ENCODE results near the gene ZNF304. TPM values are rescaled to one million over a fixed set of nuclear protein-coding genes. Genes with fewer than 3 reads are reported as not detected.

The ZNF304 gene
- total and polyA plus RNA-seq, 9 donors = 8.3 to 11.4 (median 9.5) TPM

DNA sequence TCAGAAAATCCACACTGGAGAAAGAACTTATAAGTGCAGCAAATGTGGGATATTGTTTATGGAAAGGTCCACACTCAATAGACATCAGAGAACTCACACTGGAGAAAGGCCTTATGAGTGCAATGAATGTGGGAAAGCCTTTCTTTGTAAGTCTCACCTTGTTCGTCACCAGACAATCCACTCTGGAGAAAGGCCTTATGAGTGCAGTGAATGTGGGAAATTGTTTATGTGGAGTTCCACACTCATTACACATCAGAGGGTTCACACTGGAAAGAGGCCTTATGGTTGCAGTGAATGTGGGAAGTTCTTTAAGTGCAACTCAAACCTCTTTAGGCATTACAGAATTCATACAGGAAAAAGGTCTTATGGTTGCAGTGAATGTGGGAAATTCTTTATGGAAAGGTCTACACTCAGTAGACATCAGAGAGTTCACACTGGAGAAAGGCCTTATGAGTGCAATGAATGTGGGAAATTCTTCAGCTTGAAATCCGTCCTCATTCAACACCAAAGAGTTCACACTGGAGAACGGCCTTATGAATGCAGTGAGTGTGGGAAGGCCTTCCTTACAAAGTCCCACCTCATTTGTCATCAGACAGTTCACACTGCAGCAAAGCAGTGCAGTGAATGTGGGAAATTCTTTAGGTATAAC is 26.6 kb downstream of the ZNF304 start:
- no CpG with 5 or more reads among the region's 3 CpGs for WGBS (ENCODE audit: insufficient coverage)
- Histone ChIP-seq H3K4me1 (ENCODE audit: control insufficient read depth, insufficient read depth, low read length) (no peaks in the 10 kb centered on the region), H3K27ac (ENCODE audit: low read length) (no peak overlapping the region), H3K36me3 (ENCODE audit: control insufficient read depth, insufficient read depth, low read length) (peaks cover 31% of the 10 kb centered on the region), H3K27me3 (ENCODE audit: control insufficient read depth, insufficient read depth, low read length) (no peaks in the 10 kb centered on the region), H3K4me3 (ENCODE audit: low read length) (no peak overlapping the region), H3K9me3 (replicated peaks; ENCODE audit: control insufficient read depth, low read depth, low read length) (peaks cover 15% of the 10 kb centered on the region)
- DNase-seq = no peak

DNA sequence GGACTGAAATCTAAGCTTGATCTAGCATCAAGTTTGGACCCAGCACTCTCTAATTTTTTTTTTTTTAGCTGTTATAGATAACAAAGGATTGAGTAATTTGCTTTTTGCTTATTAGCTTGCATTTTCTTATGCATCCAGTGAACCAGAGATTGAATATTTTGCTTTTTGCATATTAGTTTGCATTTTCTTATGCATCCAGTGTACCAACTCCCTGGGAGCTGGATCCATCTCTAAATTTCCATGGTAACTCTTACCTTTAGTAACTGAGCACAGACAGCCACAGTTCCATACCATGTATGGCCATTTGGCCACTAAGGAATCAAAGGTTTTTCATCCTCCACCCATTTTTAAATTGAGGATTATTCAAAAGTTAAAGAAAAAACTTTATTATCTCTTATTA is 29.9 kb downstream of the ZNF304 start:
- H3K4me3 ChIP-seq (ENCODE audit: low read length) = no peak overlapping the region
- no peaks in the 10 kb centered on the region for H3K4me1 ChIP-seq (ENCODE audit: control insufficient read depth, insufficient read depth, low read length)
- H3K27ac ChIP-seq (ENCODE audit: low read length) = no peak overlapping the region
- H3K9me3 ChIP-seq (replicated peaks; ENCODE audit: control insufficient read depth, low read depth, low read length) = peaks cover 10% of the 10 kb centered on the region
- no peaks in the 10 kb centered on the region for H3K27me3 ChIP-seq (ENCODE audit: control insufficient read depth, insufficient read depth, low read length)
- H3K36me3 ChIP-seq (ENCODE audit: control insufficient read depth, insufficient read depth, low read length) = peaks cover 12% of the 10 kb centered on the region
- DNase-seq = no peak

DNA sequence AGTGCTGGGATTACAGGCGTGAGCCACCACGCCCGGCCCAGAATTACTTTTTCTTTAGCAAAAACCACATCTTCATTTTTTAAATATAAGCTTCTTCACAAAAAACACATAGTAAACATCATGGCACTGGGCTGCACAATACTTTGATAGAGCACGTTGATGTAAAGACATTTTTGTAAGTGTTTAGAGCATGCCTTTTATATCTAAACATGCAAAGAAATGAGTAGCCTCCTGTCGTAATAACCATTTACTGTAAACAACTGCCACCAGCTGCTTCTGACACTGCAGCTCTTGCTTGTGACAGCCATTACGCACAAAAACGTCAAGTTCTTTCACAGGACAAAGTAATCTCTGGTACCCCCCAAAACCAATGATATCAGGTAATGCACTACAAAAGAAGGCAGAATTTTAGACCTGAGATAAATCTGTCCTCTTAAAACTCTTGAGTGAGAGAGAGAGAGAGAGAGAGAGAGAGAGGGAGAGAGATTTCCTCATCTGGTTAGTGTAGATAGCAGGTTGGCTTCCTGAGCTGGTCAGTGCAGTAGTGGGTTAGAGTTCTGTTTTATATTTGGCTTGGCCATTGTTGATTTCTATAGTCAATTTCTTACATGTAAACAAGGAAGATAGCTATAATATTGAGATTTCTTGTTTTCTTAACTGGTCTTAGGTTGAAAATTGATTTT is 31.9 kb downstream of the ZNF304 start:
- Histone ChIP-seq H3K4me1 (ENCODE audit: control insufficient read depth, insufficient read depth, low read length) (no peaks in the 10 kb centered on the region), H3K27ac (ENCODE audit: low read length) (no peak overlapping the region), H3K27me3 (ENCODE audit: control insufficient read depth, insufficient read depth, low read length) (no peaks in the 10 kb centered on the region), H3K36me3 (ENCODE audit: control insufficient read depth, insufficient read depth, low read length) (no peaks in the 10 kb centered on the region), H3K9me3 (replicated peaks; ENCODE audit: control insufficient read depth, low read depth, low read length) (no peaks in the 10 kb centered on the region), H3K4me3 (ENCODE audit: low read length) (no peak overlapping the region)
- no peak for DNase-seq
- no CpG with 5 or more reads among the region's 7 CpGs for WGBS (ENCODE audit: insufficient coverage)

DNA sequence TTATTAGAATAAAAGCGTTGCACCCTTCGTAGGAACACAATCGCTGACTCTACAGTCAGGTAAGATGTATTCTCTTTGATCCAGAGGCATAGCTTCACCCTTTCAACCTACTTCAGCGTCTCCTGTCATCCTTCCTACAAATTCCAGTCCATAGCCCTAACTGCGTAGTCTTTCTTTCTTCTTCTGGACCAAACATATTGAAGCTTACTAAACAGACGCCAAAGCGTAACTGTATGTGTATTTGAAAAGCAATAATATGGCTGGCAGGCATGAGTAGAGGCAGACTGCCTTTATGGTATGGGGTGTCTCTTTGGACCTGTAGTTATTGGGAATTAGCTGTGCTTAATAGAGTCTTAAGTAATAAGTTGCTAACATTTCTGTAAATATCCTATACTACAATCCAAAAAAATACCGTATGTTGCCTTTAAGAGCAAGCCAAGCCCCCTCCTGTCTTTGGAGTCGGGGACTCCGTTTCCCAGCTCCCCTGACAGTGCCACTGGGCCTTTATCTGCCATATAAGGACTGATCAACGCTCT is 38.2 kb downstream of the ZNF304 start:
- WGBS (ENCODE audit: insufficient coverage) = 43% methylated on average over 8 of the region's 11 CpGs
- Histone ChIP-seq H3K4me3 (ENCODE audit: low read length) (peak overlapping the region; percentile 35), H3K27me3 (ENCODE audit: control insufficient read depth, insufficient read depth, low read length) (no peaks in the 10 kb centered on the region), H3K4me1 (ENCODE audit: control insufficient read depth, insufficient read depth, low read length) (peaks cover 8% of the 10 kb centered on the region), H3K27ac (ENCODE audit: low read length) (peak overlapping the region; percentile 98), H3K9me3 (replicated peaks; ENCODE audit: control insufficient read depth, low read depth, low read length) (no peaks in the 10 kb centered on the region), H3K36me3 (ENCODE audit: control insufficient read depth, insufficient read depth, low read length) (peaks cover 12% of the 10 kb centered on the region)
- DNase-seq = no peak

DNA sequence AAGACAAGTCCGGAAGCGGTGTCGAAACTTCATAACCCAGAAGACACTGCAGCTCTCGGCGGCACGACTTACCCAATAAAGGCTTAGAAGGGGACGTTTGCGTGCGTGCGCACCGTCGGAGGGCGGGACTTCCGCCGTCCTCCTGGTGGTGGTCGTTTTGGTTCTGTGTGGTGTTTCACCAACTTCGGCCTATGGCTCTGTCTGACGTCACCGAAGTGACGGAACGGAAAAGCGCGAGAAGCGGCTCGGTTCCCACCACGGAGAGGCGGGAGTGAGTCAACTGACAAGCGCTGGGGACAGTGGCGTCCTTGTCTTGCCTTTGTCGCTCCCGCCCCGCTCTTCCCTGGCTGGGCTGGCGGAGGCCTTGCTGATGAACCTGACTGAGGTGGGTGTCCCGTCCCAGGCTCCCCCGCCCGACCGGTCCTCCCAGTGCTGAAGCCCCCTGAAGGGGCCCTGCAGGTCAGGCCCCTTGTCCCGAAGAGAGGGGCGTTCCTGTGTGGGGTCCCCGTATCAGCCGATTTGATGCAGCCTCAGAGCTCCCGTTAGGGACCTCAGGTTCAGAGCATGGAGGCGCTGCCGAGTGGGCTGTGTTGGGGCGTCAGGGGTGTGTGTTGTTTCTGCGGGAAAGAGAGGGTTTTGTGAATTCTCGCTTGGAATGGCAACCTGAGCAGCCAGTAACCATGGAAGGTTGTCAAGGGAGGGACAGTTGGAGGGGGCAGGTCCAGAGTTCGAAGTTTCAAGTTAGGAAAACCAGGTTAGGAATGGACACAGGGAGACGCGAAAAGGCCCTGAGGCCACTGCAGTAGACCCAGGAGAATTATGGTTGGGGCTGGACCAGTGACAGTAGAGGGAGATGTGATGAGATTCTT is 38.9 kb downstream of the ZNF304 start, which contains the start of gene ZNF548:
Gene ZNF548, plus strand, starts transcription at position 125 of the 869 bp plus-strand sequence. Its CDS starts 246 bp downstream, at position 371.
- H3K27ac ChIP-seq (ENCODE audit: low read length) = peak within 1 kb of the TSS; percentile 98
- H3K27me3 ChIP-seq (ENCODE audit: control insufficient read depth, insufficient read depth, low read length) = no peaks in the 10 kb centered on the region
- peaks cover 8% of the 10 kb centered on the region for H3K4me1 ChIP-seq (ENCODE audit: control insufficient read depth, insufficient read depth, low read length)
- H3K9me3 ChIP-seq (replicated peaks; ENCODE audit: control insufficient read depth, low read depth, low read length) = no peaks in the 10 kb centered on the region
- peak; percentile 100 for DNase-seq
- under 1% methylated on average over 42 of the region's 50 CpGs for WGBS (ENCODE audit: insufficient coverage)
- H3K4me3 ChIP-seq (ENCODE audit: low read length) = peak within 1 kb of the TSS; percentile 94
- H3K36me3 ChIP-seq (ENCODE audit: control insufficient read depth, insufficient read depth, low read length) = peaks cover 15% of the 10 kb centered on the region

DNA sequence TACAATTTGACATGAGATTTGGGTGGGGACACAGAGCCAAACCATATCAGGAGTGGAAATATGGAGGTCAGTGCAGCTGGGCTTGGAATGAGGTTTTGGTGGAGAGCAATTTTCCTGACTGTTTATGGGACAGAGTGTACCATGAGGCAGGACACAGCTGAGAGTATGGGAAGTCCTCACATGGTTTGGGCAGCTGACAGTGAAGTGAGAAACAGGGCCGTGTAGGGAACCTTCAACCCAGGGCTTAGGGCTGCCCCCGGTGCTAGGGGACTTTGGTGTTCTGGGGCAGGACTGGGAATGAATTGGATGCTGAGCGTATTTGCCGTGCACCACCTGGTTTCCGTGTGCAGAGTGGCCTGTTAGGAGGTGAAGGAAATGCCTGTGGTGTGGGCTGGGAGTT is 44.6 kb downstream of the ZNF304 start:
- Histone ChIP-seq H3K36me3 (ENCODE audit: control insufficient read depth, insufficient read depth, low read length) (peaks cover 56% of the 10 kb centered on the region), H3K9me3 (replicated peaks; ENCODE audit: control insufficient read depth, low read depth, low read length) (peaks cover 8% of the 10 kb centered on the region), H3K27ac (ENCODE audit: low read length) (no peak overlapping the region), H3K4me3 (ENCODE audit: low read length) (no peak overlapping the region), H3K4me1 (ENCODE audit: control insufficient read depth, insufficient read depth, low read length) (peaks cover under 1% of the 10 kb centered on the region), H3K27me3 (ENCODE audit: control insufficient read depth, insufficient read depth, low read length) (no peaks in the 10 kb centered on the region)
- DNase-seq = no peak
- 90% methylated on average over 5 of the region's 5 CpGs for WGBS (ENCODE audit: insufficient coverage)

DNA sequence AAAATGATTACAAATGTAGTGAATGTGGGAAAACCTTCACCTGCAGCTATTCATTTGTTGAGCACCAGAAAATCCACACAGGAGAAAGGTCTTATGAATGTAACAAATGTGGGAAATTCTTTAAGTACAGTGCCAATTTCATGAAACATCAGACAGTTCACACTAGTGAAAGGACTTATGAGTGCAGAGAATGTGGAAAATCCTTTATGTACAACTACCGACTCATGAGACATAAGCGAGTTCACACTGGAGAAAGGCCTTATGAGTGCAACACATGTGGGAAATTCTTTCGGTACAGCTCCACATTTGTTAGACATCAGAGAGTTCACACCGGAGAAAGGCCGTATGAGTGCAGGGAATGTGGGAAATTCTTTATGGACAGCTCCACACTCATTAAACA is 47.8 kb downstream of the ZNF304 start:
- H3K9me3 ChIP-seq (replicated peaks; ENCODE audit: control insufficient read depth, low read depth, low read length) = peaks cover 15% of the 10 kb centered on the region
- H3K4me1 ChIP-seq (ENCODE audit: control insufficient read depth, insufficient read depth, low read length) = no peaks in the 10 kb centered on the region
- no peak overlapping the region for H3K4me3 ChIP-seq (ENCODE audit: low read length)
- DNase-seq = no peak
- no peak overlapping the region for H3K27ac ChIP-seq (ENCODE audit: low read length)
- H3K27me3 ChIP-seq (ENCODE audit: control insufficient read depth, insufficient read depth, low read length) = no peaks in the 10 kb centered on the region
- H3K36me3 ChIP-seq (ENCODE audit: control insufficient read depth, insufficient read depth, low read length) = peaks cover 49% of the 10 kb centered on the region
- WGBS (ENCODE audit: insufficient coverage) = 100% methylated on average over 1 of the region's 5 CpGs

DNA sequence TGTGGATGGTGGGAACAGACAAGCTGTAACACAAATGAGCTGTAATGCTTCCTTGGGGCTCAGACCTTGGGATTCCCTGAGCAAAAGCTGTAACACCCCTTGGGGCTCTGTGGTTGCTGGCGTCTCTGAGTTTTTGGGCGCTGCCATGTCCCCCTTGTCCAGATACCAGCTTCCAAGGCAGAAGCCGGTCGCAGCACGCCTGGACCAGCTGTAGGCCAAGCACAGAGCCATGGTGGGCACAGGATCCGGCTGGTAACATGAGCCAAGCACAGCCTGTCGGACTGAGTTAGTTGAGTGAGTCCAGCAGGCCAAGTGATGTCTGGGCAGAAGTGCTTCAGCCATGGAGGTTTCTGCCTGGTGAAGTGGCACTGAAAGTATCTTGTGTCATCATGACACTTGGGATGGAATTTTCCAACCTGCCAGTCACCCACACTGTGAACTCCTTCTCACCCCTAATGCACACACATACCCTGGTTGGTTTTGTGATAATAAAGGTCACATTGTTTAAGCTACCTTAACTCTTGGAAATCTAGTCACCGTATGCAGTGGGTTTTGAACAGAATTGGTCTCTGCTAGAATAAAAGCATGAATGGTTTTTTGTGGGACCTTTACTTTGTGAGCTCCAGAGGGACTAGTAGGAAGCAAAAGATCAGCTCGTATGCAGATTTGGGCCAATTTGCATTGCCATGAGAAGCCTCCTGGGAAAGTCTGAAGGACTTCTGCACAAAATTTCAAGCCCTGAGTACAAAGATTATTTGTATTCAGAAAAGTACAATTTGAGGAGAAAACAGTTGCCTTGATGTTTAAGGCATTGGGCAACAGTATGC is 52.9 kb downstream of the ZNF304 start:
- DNase-seq = no peak
- peaks cover 7% of the 10 kb centered on the region for H3K36me3 ChIP-seq (ENCODE audit: control insufficient read depth, insufficient read depth, low read length)
- H3K4me3 ChIP-seq (ENCODE audit: low read length) = no peak overlapping the region
- no peaks in the 10 kb centered on the region for H3K27me3 ChIP-seq (ENCODE audit: control insufficient read depth, insufficient read depth, low read length)
- 94% methylated on average over 6 of the region's 9 CpGs for WGBS (ENCODE audit: insufficient coverage)
- H3K4me1 ChIP-seq (ENCODE audit: control insufficient read depth, insufficient read depth, low read length) = no peaks in the 10 kb centered on the region
- peaks cover 8% of the 10 kb centered on the region for H3K9me3 ChIP-seq (replicated peaks; ENCODE audit: control insufficient read depth, low read depth, low read length)
- H3K27ac ChIP-seq (ENCODE audit: low read length) = no peak overlapping the region

DNA sequence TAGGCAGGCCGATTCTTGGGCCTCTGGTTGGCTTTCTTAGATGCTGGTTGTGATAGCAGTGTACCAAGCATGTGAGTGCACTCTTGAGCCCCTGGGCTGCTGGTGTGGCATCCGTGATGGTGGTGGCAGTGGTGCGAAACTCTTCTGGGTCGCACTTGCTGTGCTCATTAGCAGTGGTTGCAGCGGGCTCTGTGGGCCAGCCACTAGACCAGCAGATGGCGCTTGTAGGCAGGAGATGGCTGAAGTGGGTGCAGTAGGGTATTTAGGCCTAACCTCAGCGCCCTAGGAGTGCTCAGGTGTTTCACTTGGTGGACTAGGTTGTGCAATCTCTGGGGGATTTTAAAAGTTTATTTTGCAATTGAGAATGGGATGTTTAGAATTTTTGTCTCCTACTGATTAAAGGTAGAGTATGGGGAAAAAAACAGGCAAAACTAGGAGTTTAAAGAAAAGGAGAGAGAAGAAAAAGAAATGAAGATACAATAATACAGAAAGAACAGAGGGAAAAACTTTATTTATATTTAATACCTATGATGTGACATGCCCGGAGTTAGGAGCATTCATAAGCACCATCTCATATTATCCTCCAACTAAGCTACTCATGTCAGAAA is 55.5 kb downstream of the ZNF304 start:
- H3K4me1 ChIP-seq (ENCODE audit: control insufficient read depth, insufficient read depth, low read length) = peaks cover 5% of the 10 kb centered on the region
- 13% methylated on average over 7 of the region's 8 CpGs for WGBS (ENCODE audit: insufficient coverage)
- H3K27ac ChIP-seq (ENCODE audit: low read length) = no peak overlapping the region
- H3K27me3 ChIP-seq (ENCODE audit: control insufficient read depth, insufficient read depth, low read length) = no peaks in the 10 kb centered on the region
- DNase-seq = peak; percentile 34
- peaks cover 8% of the 10 kb centered on the region for H3K9me3 ChIP-seq (replicated peaks; ENCODE audit: control insufficient read depth, low read depth, low read length)
- H3K4me3 ChIP-seq (ENCODE audit: low read length) = no peak overlapping the region
- no peaks in the 10 kb centered on the region for H3K36me3 ChIP-seq (ENCODE audit: control insufficient read depth, insufficient read depth, low read length)

All from muscle of leg (tissue), 11 donors.